ENCODE measurements around the gene FCN3. TPM values are rescaled to one million over a fixed set of nuclear protein-coding genes. Genes with fewer than 3 reads are reported as not detected.
"Not testable (repeated sequence)": the region's sequence is repeated elsewhere in the genome, so short reads cannot be mapped to it uniquely, and the experiment has no call there.

Gene FCN3
- total and polyA plus RNA-seq, 2 of the 4 experiments (the other 2 are of a cell fraction) = not detected

DNA sequence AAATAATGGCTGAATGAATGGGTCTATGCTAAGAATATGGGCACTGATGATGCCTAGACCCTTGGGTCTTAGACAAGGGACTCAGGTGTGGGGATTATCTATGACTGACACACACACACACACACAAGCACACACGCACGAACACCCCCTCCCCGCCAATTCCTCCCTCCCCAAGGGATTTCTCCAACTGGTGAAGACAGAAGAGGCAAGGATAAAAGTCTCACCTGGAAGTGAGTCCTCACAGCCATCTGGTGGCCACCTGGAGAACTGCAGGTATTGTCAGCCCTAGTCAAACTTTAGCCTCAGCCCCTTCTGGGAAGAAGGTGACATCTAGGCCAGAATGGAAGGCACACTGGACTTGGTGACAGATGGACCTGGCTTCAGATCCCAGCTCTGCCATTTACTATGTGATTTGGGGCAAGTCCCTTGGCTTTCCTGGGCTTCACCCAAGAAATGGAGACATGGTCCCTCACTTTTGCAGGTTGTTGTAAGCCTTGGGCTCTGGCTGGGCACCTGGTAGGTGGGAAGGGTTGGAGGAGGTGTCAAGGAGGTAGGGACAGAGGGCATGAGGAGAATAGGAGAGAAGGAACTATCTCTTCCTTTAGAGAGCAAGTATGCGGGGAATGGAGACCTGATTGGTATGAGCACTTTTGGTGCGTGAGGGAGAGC, 13.8 kb upstream of the FCN3 start:
- Histone ChIP-seq H3K4ac (ENCODE audit: low read depth, low read length) (no peak overlapping the region), H4K5ac (ENCODE audit: low read depth, low read length) (no peak overlapping the region), H3K23ac (ENCODE audit: low read depth, low read length) (no peak overlapping the region), H2BK20ac (ENCODE audit: low read depth, low read length) (no peak overlapping the region), H2AK5ac (ENCODE audit: low read depth, low read length) (peak overlapping the region; percentile 64), H2AK9ac (replicated peaks; ENCODE audit: low read depth, low read length, poor library complexity) (peak overlapping the region; percentile 2), H2BK5ac (ENCODE audit: low read depth, low read length, poor library complexity, severe bottlenecking) (no peak overlapping the region), H3K56ac (ENCODE audit: extremely low read depth, insufficient read depth, low read length) (no peak overlapping the region), H3K18ac (ENCODE audit: low read depth, low read length) (no peak overlapping the region), H2AFZ (replicated peaks; ENCODE audit: low read length, poor library complexity) (peak overlapping the region; percentile 29), H3K27me3 (ENCODE audit: control insufficient read depth, insufficient read depth, low read length) (peaks cover 8% of the 10 kb centered on the region; the same call in 1 of the 2 replicates), H2BK15ac (ENCODE audit: low read depth, low read length) (no peak overlapping the region), H3K4me2 (ENCODE audit: low read depth, low read length) (no peak overlapping the region), H3K36me3 (ENCODE audit: control insufficient read depth, insufficient read depth, low read length) (no peaks in the 10 kb centered on the region), H2BK120ac (ENCODE audit: low read depth, low read length) (no peak overlapping the region), H4K8ac (ENCODE audit: low read depth in 2 of 2, low read length in 2 of 2) (no peak overlapping the region), H3K4me3 (ENCODE audit: insufficient read depth, low read depth, low read length) (no peak overlapping the region), H3K79me1 (ENCODE audit: low read depth in 1 of 2, low read length in 2 of 2) (peaks cover 0 to 14% of the 10 kb centered on the region in 2 experiments; a peak in 3 of 4 replicates), H3K9ac (ENCODE audit: low read depth, low read length) (no peak overlapping the region), H3K14ac (replicated peaks; ENCODE audit: low read depth, low read length) (no peak overlapping the region), H4K91ac (ENCODE audit: insufficient read depth, low read depth, low read length) (no peak overlapping the region), H3K9me3 (ENCODE audit: control insufficient read depth, insufficient read depth, low read length) (no peaks in the 10 kb centered on the region), H3K27ac (ENCODE audit: insufficient read depth, low read length) (no peak overlapping the region), H3K9me1 (ENCODE audit: insufficient read depth, low read length) (peaks cover 9% of the 10 kb centered on the region), H3K4me1 (ENCODE audit: control insufficient read depth, insufficient read depth, low read length) (peaks cover 8% of the 10 kb centered on the region), H4K20me1 (ENCODE audit: insufficient read depth, low read length) (no peaks in the 10 kb centered on the region)
- TF ChIP-seq SMC3 (IDR thresholded peaks at IDR 0.05; ENCODE audit: low read depth, low read length) (peak; percentile 71), NFE2L2 (IDR thresholded peaks at IDR 0.05; ENCODE audit: low read depth, low read length) (no peak), RCOR1 (IDR thresholded peaks at IDR 0.05; ENCODE audit: insufficient replicate concordance, low read length) (no peak), RAD21 (IDR thresholded peaks at IDR 0.05; ENCODE audit: low read length) (peak; percentile 68)
- TF ChIP-seq, protein P1, sequence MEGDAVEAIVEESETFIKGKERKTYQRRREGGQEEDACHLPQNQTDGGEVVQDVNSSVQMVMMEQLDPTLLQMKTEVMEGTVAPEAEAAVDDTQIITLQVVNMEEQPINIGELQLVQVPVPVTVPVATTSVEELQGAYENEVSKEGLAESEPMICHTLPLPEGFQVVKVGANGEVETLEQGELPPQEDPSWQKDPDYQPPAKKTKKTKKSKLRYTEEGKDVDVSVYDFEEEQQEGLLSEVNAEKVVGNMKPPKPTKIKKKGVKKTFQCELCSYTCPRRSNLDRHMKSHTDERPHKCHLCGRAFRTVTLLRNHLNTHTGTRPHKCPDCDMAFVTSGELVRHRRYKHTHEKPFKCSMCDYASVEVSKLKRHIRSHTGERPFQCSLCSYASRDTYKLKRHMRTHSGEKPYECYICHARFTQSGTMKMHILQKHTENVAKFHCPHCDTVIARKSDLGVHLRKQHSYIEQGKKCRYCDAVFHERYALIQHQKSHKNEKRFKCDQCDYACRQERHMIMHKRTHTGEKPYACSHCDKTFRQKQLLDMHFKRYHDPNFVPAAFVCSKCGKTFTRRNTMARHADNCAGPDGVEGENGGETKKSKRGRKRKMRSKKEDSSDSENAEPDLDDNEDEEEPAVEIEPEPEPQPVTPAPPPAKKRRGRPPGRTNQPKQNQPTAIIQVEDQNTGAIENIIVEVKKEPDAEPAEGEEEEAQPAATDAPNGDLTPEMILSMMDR (conservative IDR thresholded peaks at IDR 0.05; ENCODE audit: low read depth, low read length) = peak; percentile 71
- intact Hi-C loops (cut with micrococcal nuclease) = no loop called here
- no TSS peak for BruUV-seq (replicated peaks)
- DNase-seq (no peak), ATAC-seq (ENCODE audit: low read depth) (no peak)
- dilution Hi-C loops (cut with HindIII; ENCODE audit: low sequenced_read_pairs, unreplicated experiment) = no loop called here
- in situ Hi-C loops (cut with MboI; ENCODE audit: low sequenced_read_pairs) = no loop called here
- ChIA-PET CTCF (interaction anchor here (1.1 to 3.6 kb wide), 5 partner anchors 20 to 92 kb away, joined by 3 to 16 read pairs (median 3); no protein-coding TSS in a partner anchor), POLR2A (ENCODE audit: unreplicated experiment) (no interaction called here)
- no CpG with 5 or more reads among the region's 5 CpGs for WGBS, 2 experiments (ENCODE audit: extremely low coverage in 2 of 2, insufficient read length in 1 of 2)

DNA sequence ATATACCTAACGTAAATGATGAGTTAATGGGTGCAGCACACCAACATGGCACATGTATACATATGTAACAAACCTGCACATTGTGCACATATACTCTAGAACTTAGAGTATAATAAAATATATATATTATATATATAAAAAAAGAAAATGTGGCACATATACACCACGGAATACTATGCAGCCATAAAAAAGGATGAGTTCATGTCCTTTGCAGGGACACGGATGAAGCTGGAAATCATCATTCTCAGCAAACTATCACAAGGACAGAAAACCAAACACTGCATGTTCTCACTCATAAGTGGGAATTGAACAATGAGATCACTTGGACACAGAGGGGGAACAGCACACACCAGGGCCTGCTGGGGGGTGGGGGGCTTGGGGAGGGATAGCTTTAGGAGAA, 10.2 kb upstream of the FCN3 start:
- CTCF ChIA-PET = interaction anchor here (1.0 to 1.1 kb wide), 2 partner anchors 85 to 124 kb away, joined by 3 to 4 read pairs; no protein-coding TSS in a partner anchor

More for the DNA sequence above, 10.2 kb upstream of the FCN3 start:
- in situ Hi-C loops (cut with MboI; ENCODE audit: low sequenced_read_pairs); dilution Hi-C loops (cut with HindIII; ENCODE audit: low sequenced_read_pairs, unreplicated experiment); H3K23ac ChIP-seq (ENCODE audit: low read depth, low read length); H3K9me1 ChIP-seq (ENCODE audit: insufficient read depth, low read length); ATAC-seq (ENCODE audit: low read depth); H3K4ac ChIP-seq (ENCODE audit: low read depth, low read length); H3K4me2 ChIP-seq (ENCODE audit: low read depth, low read length); H3K9ac ChIP-seq (ENCODE audit: low read depth, low read length); H2AK9ac ChIP-seq (replicated peaks; ENCODE audit: low read depth, low read length, poor library complexity); H4K5ac ChIP-seq (ENCODE audit: low read depth, low read length); POLR2A ChIA-PET (ENCODE audit: unreplicated experiment); H4K8ac ChIP-seq (ENCODE audit: low read depth in 2 of 2, low read length in 2 of 2); H2AK5ac ChIP-seq (ENCODE audit: low read depth, low read length); H4K20me1 ChIP-seq (ENCODE audit: insufficient read depth, low read length); H4K91ac ChIP-seq (ENCODE audit: insufficient read depth, low read depth, low read length); DNase-seq; H3K4me3 ChIP-seq (ENCODE audit: insufficient read depth, low read depth, low read length); H3K36me3 ChIP-seq (ENCODE audit: control insufficient read depth, insufficient read depth, low read length); H2BK15ac ChIP-seq (ENCODE audit: low read depth, low read length); H2BK120ac ChIP-seq (ENCODE audit: low read depth, low read length); H2BK20ac ChIP-seq (ENCODE audit: low read depth, low read length); H3K27ac ChIP-seq (ENCODE audit: insufficient read depth, low read length); H3K79me1 ChIP-seq (ENCODE audit: low read depth in 1 of 2, low read length in 2 of 2); H3K18ac ChIP-seq (ENCODE audit: low read depth, low read length); H2BK5ac ChIP-seq (ENCODE audit: low read depth, low read length, poor library complexity, severe bottlenecking); intact Hi-C loops (cut with micrococcal nuclease); H3K14ac ChIP-seq (replicated peaks; ENCODE audit: low read depth, low read length); H3K9me3 ChIP-seq (ENCODE audit: control insufficient read depth, insufficient read depth, low read length); H3K4me1 ChIP-seq (ENCODE audit: control insufficient read depth, insufficient read depth, low read length); H2AFZ ChIP-seq (replicated peaks; ENCODE audit: low read length, poor library complexity); BruUV-seq (replicated peaks); H3K56ac ChIP-seq (ENCODE audit: extremely low read depth, insufficient read depth, low read length): not testable (repeated sequence)
- peaks cover 32% of the 10 kb centered on the region for H3K27me3 ChIP-seq (ENCODE audit: control insufficient read depth, insufficient read depth, low read length)
- no CpG with 5 or more reads among the region's 3 CpGs for WGBS, 2 experiments (ENCODE audit: extremely low coverage in 2 of 2, insufficient read length in 1 of 2)
